ENCODE results near the gene CS.

GRCh38 chr12:56257491-56258067, 42.6 kb downstream of the CS start:
- TF ChIP-seq, protein P1, sequence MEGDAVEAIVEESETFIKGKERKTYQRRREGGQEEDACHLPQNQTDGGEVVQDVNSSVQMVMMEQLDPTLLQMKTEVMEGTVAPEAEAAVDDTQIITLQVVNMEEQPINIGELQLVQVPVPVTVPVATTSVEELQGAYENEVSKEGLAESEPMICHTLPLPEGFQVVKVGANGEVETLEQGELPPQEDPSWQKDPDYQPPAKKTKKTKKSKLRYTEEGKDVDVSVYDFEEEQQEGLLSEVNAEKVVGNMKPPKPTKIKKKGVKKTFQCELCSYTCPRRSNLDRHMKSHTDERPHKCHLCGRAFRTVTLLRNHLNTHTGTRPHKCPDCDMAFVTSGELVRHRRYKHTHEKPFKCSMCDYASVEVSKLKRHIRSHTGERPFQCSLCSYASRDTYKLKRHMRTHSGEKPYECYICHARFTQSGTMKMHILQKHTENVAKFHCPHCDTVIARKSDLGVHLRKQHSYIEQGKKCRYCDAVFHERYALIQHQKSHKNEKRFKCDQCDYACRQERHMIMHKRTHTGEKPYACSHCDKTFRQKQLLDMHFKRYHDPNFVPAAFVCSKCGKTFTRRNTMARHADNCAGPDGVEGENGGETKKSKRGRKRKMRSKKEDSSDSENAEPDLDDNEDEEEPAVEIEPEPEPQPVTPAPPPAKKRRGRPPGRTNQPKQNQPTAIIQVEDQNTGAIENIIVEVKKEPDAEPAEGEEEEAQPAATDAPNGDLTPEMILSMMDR (IDR thresholded peaks at IDR 0.05) = no peak
- TF ChIP-seq POLR2AphosphoS5 (IDR thresholded peaks at IDR 0.05) (no peak), POLR2A (IDR thresholded peaks at IDR 0.05) (no peak)
